Measurements from ENCODE around the gene SARS1.

Gene SARS1

DNA sequence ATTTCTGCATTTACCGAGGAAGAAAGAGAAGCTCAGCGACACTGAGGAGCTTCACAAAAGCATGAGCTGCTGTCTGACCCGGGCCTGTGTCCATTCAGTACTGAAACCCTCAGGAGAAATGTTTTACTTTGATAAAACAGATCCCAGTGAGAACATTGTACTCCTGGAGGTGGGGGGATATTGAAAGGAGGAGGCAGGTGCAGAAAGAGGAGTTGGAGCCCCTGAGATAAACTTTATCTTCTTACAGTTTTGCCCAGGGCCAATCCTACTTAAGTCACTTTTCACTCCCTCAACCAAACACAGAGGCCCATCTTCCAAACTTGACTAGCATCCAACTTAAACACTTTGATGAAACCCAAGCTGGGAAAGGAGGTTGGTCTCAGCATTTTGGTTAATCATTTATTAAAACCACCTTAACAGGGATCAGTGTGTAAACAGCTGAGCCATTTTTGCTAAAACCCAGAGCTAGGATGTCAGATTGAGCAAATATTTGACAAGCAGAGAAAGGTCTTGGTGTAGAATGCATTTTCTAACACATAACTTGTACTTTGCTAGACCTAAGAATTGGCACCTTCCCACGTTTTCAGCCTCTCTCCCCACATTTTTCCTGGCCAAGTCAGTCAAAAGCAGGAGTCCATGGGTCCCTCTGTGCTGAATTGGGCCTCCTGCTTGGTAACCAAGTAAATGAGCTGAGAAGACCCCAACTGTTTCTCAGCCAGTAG, 32.5 kb upstream of the SARS1 start:
- Histone ChIP-seq H3K27ac (ENCODE audit: low read depth, low read length) (no peak overlapping the region), H3K9me2 (replicated peaks; ENCODE audit: insufficient read depth, low read length) (no peaks in the 10 kb centered on the region), H4K20me1 (ENCODE audit: low read depth, low read length) (no peaks in the 10 kb centered on the region), H3K4me3 (ENCODE audit: insufficient read depth, low read length, poor library complexity, severe bottlenecking) (no peak overlapping the region), H3K4me2 (ENCODE audit: low read depth, low read length, poor library complexity, severe bottlenecking) (no peak overlapping the region), H3F3A (ENCODE audit: insufficient read depth) (no peaks in the 10 kb centered on the region), H2AFZ (ENCODE audit: low read depth, low read length, severe bottlenecking) (no peak overlapping the region), H3K9me3 (ENCODE audit: insufficient read depth, low read length) (no peaks in the 10 kb centered on the region), H3K36me3 (ENCODE audit: low read length) (no peaks in the 10 kb centered on the region), H3K79me2 (ENCODE audit: insufficient read depth, low read length) (no peaks in the 10 kb centered on the region), H3K27me3 (ENCODE audit: low read length) (no peaks in the 10 kb centered on the region), H3K9ac (ENCODE audit: low read length) (no peak overlapping the region)
- no peak for TF ChIP-seq EZH2phosphoT487 (conservative IDR thresholded peaks at IDR 0.05; ENCODE audit: low read length)
- TF ChIP-seq, protein P1, sequence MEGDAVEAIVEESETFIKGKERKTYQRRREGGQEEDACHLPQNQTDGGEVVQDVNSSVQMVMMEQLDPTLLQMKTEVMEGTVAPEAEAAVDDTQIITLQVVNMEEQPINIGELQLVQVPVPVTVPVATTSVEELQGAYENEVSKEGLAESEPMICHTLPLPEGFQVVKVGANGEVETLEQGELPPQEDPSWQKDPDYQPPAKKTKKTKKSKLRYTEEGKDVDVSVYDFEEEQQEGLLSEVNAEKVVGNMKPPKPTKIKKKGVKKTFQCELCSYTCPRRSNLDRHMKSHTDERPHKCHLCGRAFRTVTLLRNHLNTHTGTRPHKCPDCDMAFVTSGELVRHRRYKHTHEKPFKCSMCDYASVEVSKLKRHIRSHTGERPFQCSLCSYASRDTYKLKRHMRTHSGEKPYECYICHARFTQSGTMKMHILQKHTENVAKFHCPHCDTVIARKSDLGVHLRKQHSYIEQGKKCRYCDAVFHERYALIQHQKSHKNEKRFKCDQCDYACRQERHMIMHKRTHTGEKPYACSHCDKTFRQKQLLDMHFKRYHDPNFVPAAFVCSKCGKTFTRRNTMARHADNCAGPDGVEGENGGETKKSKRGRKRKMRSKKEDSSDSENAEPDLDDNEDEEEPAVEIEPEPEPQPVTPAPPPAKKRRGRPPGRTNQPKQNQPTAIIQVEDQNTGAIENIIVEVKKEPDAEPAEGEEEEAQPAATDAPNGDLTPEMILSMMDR (IDR thresholded peaks at IDR 0.05; ENCODE audit: insufficient read depth, low read length, poor library complexity, severe bottlenecking), result no peak

DNA sequence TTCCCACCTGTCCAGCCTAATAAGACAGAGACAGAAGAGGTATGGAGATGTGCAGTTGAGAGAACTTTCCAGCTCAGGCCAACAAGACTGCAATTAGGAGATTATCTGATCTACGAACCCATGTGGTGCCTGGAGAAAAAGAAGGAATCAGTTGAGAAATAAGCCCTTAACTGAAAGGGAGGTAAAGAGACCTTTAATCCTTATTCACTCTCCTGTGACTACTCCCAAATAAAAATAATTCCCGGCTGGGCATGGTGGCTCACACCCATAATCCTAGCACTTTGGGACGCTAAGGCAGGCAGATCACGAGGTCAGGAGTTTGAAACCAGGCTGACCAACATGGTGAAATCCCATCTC, 31.9 kb upstream of the SARS1 start:
- H2AFZ ChIP-seq (ENCODE audit: low read depth, low read length, severe bottlenecking), result no peak overlapping the region
- no peaks in the 10 kb centered on the region for H4K20me1 ChIP-seq (ENCODE audit: low read depth, low read length)
- no peaks in the 10 kb centered on the region for H3F3A ChIP-seq (ENCODE audit: insufficient read depth)
- no peak overlapping the region for H3K4me2 ChIP-seq (ENCODE audit: low read depth, low read length, poor library complexity, severe bottlenecking)
- no peak for TF ChIP-seq EZH2phosphoT487 (conservative IDR thresholded peaks at IDR 0.05; ENCODE audit: low read length)
- TF ChIP-seq, protein P1 (IDR thresholded peaks at IDR 0.05; ENCODE audit: insufficient read depth, low read length, poor library complexity, severe bottlenecking), result no peak
- H3K36me3 ChIP-seq (ENCODE audit: low read length), result no peaks in the 10 kb centered on the region
- H3K27ac ChIP-seq (ENCODE audit: low read depth, low read length), result no peak overlapping the region
- H3K4me3 ChIP-seq (ENCODE audit: insufficient read depth, low read length, poor library complexity, severe bottlenecking), result no peak overlapping the region
- H3K79me2 ChIP-seq (ENCODE audit: insufficient read depth, low read length), result no peaks in the 10 kb centered on the region
- H3K9me3 ChIP-seq (ENCODE audit: insufficient read depth, low read length), result no peaks in the 10 kb centered on the region
- H3K27me3 ChIP-seq (ENCODE audit: low read length), result no peaks in the 10 kb centered on the region
- H3K9ac ChIP-seq (ENCODE audit: low read length), result no peak overlapping the region
- H3K9me2 ChIP-seq (replicated peaks; ENCODE audit: insufficient read depth, low read length), result no peaks in the 10 kb centered on the region

DNA sequence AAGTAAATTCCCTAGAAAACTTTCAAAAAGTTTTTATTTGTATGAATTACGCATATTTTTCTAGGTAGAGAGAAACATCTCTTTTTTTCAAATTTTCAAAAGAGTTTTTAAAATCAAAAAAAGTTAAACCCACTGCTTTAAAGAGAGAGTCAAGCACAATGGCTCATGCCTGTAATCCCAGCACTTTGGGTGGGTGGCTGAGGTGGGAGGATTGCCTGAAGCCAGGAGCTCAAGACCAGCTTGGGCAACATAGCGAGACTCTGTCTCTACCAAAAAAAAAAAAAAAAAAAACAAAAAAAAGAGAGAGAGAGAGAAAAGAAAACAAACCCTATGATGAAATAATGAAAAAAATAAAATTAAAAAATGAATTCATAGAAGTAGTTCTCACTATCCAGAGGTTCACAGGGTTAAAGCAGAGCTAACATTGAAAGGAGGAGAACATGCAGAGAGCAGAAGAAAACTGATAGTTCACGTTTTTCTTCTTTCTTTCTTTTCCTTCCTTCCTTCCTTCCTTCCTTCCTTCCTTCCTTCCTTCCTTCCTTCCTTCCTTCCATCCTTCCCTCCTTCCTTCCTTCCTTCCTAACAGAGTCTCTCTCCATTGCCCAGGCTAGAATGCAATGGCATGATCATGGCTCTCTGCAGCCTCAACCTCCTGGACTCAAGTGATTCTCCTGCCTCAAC, 30.5 kb upstream of the SARS1 start:
- Histone ChIP-seq H3K79me2 (ENCODE audit: insufficient read depth, low read length) (no peaks in the 10 kb centered on the region), H3K9me2 (replicated peaks; ENCODE audit: insufficient read depth, low read length) (no peaks in the 10 kb centered on the region), H3F3A (ENCODE audit: insufficient read depth) (no peaks in the 10 kb centered on the region), H3K27ac (ENCODE audit: low read depth, low read length) (no peak overlapping the region), H3K36me3 (ENCODE audit: low read length) (no peaks in the 10 kb centered on the region), H3K4me2 (ENCODE audit: low read depth, low read length, poor library complexity, severe bottlenecking) (no peak overlapping the region), H3K9ac (ENCODE audit: low read length) (no peak overlapping the region), H2AFZ (ENCODE audit: low read depth, low read length, severe bottlenecking) (no peak overlapping the region), H3K27me3 (ENCODE audit: low read length) (no peaks in the 10 kb centered on the region), H4K20me1 (ENCODE audit: low read depth, low read length) (no peaks in the 10 kb centered on the region), H3K4me3 (ENCODE audit: insufficient read depth, low read length, poor library complexity, severe bottlenecking) (no peak overlapping the region), H3K9me3 (ENCODE audit: insufficient read depth, low read length) (no peaks in the 10 kb centered on the region)
- TF ChIP-seq, protein P1 (IDR thresholded peaks at IDR 0.05; ENCODE audit: insufficient read depth, low read length, poor library complexity, severe bottlenecking), result no peak
- TF ChIP-seq EZH2phosphoT487 (conservative IDR thresholded peaks at IDR 0.05; ENCODE audit: low read length), result no peak

Data from SU-DHL-6 (cell line).